Measurements from ENCODE around the gene MGRN1.
A peak's percentile ranks its signal among the peaks of the same experiment; 100 is the strongest.

MGRN1 gene

DNA sequence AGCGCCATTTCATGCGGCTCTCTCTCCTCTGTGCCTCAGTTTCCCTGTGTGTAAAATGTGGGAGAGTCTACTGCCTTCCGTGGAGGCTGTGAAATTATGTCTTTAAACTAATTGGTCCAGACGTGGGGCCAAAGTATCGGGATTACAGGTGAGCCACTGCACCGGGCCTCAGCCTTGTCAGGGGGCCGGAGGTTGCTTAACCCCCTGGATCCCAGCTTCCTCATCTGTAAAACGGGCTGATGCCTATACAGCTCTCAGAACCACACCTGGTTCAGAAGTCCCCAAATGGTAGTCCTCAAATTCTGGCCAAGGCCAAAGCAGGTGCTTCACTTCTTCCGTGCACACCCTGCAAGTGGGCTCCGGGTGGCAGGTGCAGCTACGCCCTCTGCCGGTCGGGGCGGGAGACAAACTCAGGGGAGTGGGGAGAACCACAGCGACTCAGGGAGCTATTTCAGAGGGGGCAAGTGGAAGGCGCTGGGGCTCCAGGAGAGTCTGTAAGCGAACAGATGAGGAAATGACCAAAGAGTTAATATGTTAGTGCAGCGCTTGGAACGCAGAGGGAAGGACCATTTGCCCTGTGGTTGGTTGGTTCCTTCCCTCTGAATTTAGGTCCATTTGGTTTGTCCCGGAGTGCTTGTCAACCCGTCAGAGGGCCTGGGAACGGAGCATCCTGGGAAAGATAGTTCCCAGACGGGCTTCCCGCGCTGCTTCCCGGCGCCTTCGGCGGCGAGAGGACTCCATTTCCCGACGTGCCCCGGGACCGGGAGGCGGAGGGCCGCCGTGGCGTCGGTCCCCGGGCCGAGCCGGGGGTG lies at the start of gene MGRN1:
TSS of gene MGRN1 (plus strand) at position 812 of the 812 bp plus-strand sequence. CDS start 135 bp downstream, outside the sequence.
- TF ChIP-seq SNAI2 (CRISPR knock-in tag; IDR thresholded peaks at IDR 0.05) (0 out of 2 replicates have a peak, but pooled peaks have one; percentile 70), GLIS3 (CRISPR knock-in tag; IDR thresholded peaks at IDR 0.05) (no peak), POU6F1 (CRISPR knock-in tag; IDR thresholded peaks at IDR 0.05; ENCODE audit: borderline replicate concordance, low read depth) (no peak)
- peak; percentile 96 for ATAC-seq

GRCh38 chr16:4574919-4575705 lies 49.5 kb upstream of the MGRN1 start:
- no peak for TF ChIP-seq PPARA (CRISPR knock-in tag; IDR thresholded peaks at IDR 0.05; ENCODE audit: borderline replicate concordance)
- no peak for TF ChIP-seq CSDC2 (CRISPR knock-in tag; IDR thresholded peaks at IDR 0.05)
- no peak for TF ChIP-seq RARB (CRISPR knock-in tag; IDR thresholded peaks at IDR 0.05)
- no peak for TF ChIP-seq ZNF8 (CRISPR knock-in tag; IDR thresholded peaks at IDR 0.05)
- no peak for TF ChIP-seq ZNF565 (CRISPR knock-in tag; conservative IDR thresholded peaks at IDR 0.05; ENCODE audit: low read depth)
- TF ChIP-seq TSHZ2 (CRISPR knock-in tag; IDR thresholded peaks at IDR 0.05), result no peak
- TF ChIP-seq GLIS3 (CRISPR knock-in tag; IDR thresholded peaks at IDR 0.05), result no peak
- TF ChIP-seq BACH2 (CRISPR knock-in tag; IDR thresholded peaks at IDR 0.05; ENCODE audit: borderline replicate concordance), result no peak
- TF ChIP-seq POU6F1 (CRISPR knock-in tag; IDR thresholded peaks at IDR 0.05; ENCODE audit: borderline replicate concordance, low read depth), result no peak
- no peak for TF ChIP-seq CSRNP3 (CRISPR knock-in tag; IDR thresholded peaks at IDR 0.05)
- TF ChIP-seq TCF4 (CRISPR knock-in tag; IDR thresholded peaks at IDR 0.05; ENCODE audit: borderline replicate concordance), result no peak
- no peak for TF ChIP-seq TOX (CRISPR knock-in tag; IDR thresholded peaks at IDR 0.05; ENCODE audit: borderline replicate concordance)
- no peak for TF ChIP-seq ZC3H10 (CRISPR knock-in tag; IDR thresholded peaks at IDR 0.05)
- TF ChIP-seq, protein P1, sequence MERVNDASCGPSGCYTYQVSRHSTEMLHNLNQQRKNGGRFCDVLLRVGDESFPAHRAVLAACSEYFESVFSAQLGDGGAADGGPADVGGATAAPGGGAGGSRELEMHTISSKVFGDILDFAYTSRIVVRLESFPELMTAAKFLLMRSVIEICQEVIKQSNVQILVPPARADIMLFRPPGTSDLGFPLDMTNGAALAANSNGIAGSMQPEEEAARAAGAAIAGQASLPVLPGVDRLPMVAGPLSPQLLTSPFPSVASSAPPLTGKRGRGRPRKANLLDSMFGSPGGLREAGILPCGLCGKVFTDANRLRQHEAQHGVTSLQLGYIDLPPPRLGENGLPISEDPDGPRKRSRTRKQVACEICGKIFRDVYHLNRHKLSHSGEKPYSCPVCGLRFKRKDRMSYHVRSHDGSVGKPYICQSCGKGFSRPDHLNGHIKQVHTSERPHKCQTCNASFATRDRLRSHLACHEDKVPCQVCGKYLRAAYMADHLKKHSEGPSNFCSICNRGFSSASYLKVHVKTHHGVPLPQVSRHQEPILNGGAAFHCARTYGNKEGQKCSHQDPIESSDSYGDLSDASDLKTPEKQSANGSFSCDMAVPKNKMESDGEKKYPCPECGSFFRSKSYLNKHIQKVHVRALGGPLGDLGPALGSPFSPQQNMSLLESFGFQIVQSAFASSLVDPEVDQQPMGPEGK (CRISPR knock-in tag; IDR thresholded peaks at IDR 0.05; ENCODE audit: borderline replicate concordance), result no peak
- no peak for TF ChIP-seq ZFP3 (CRISPR knock-in tag; IDR thresholded peaks at IDR 0.05)
- no peak for TF ChIP-seq ISL1 (CRISPR knock-in tag; IDR thresholded peaks at IDR 0.05)
- TF ChIP-seq SNAI2 (CRISPR knock-in tag; IDR thresholded peaks at IDR 0.05), result no peak
- no peak for TF ChIP-seq CREB5 (CRISPR knock-in tag; IDR thresholded peaks at IDR 0.05; ENCODE audit: low read depth)
- no peak for TF ChIP-seq ZFP30 (CRISPR knock-in tag; IDR thresholded peaks at IDR 0.05)
- ATAC-seq, result no peak; the same call in 2 of the 3 replicates

All from SK-N-SH treated with all-trans-retinoic acid at 6 μM for 48 hours (cell line).